Gastrocnemius medialis (tissue), 4 donors: ENCODE data around the gene CHRNA9.

Experiments used
- CTCF ChIP-seq, 5 experiments: fragments of 450-650 bp in 3 of 5; fragments of 200-600 bp in 2 of 5; sonication (generic) in 2 of 5; IDR thresholded peaks in 4 of 5; conservative IDR thresholded peaks in 1 of 5; 1 replicate in 4 of 5; 2 replicates in 1 of 5; pipeline ENCODE4 v1.5.1; 2016 to 2019; ENCODE audit warnings: antibody characterized with exemption in 5 of 5, mild to moderate bottlenecking in 3 of 5, moderate library complexity in 3 of 5
- POLR2A ChIP-seq, 2 donors: fragments of 450-650 bp; IDR thresholded peaks; one replicate each; pipeline ENCODE4 v1.6.1; 2017; ENCODE audit warnings: antibody characterized with exemption in 2 of 2, mild to moderate bottlenecking in 2 of 2, moderate library complexity in 2 of 2

GRCh38 chr4:40306226-40306625, 28.9 kb upstream of the CHRNA9 start:
- no peak for TF ChIP-seq CTCF (IDR thresholded peaks at IDR 0.05 in 4 of 5, conservative IDR thresholded peaks at IDR 0.05 in 1 of 5)
- no peak for TF ChIP-seq POLR2A (IDR thresholded peaks at IDR 0.05)
